ENCODE measurements around the gene RPGRIP1. TPM values are rescaled to one million over a fixed set of nuclear protein-coding genes. Genes with fewer than 3 reads are reported as not detected.
"Not testable (repeated sequence)": the region's sequence is repeated elsewhere in the genome, so short reads cannot be mapped to it uniquely, and the experiment has no call there.

RPGRIP1 gene
- total RNA-seq, 2 experiments from 2014 or later = 0.08 to 0.22 TPM

GRCh38 chr14:21255385-21256101, 24.3 kb upstream of the RPGRIP1 start:
- no peak for DNase-seq
- Mint-ChIP-seq H3K4me1 (peaks cover 67% of the 10 kb centered on the region), H3K27me3 (no peaks in the 10 kb centered on the region), H3K9me3 (peaks cover 3% of the 10 kb centered on the region), H3K36me3 (peaks cover 74% of the 10 kb centered on the region), H3K27ac (peak overlapping the region; percentile 34), H3K4me3 (peak overlapping the region; percentile 48)

- Mint-ChIP-seq H3K36me3 (peaks cover 74% of the 10 kb centered on the region), H3K4me1 (peaks cover 66% of the 10 kb centered on the region)
- H3K27me3 Mint-ChIP-seq = not testable (repeated sequence)
Observed at GRCh38 chr14:21256102-21256447, 23.8 kb upstream of the RPGRIP1 start.

GRCh38 chr14:21256539-21257393, 23.1 kb upstream of the RPGRIP1 start:
- peak overlapping the region; percentile 68 for H3K4me3 Mint-ChIP-seq
- peaks cover 74% of the 10 kb centered on the region for H3K36me3 Mint-ChIP-seq
- peak overlapping the region; percentile 57 for H3K27ac Mint-ChIP-seq
- H3K4me1 Mint-ChIP-seq = peaks cover 67% of the 10 kb centered on the region
- no peak for DNase-seq
- H3K9me3 Mint-ChIP-seq = no peaks in the 10 kb centered on the region
- H3K27me3 Mint-ChIP-seq = no peaks in the 10 kb centered on the region

More at GRCh38 chr14:21256102-21256447, 23.8 kb upstream of the RPGRIP1 start:
- not testable (repeated sequence) for H3K9me3 Mint-ChIP-seq, DNase-seq
- Mint-ChIP-seq H3K27ac (peak overlapping the region; percentile 34), H3K4me3 (peak overlapping the region; percentile 48)

GRCh38 chr14:21257394-21257909, 22.4 kb upstream of the RPGRIP1 start:
- peaks cover 75% of the 10 kb centered on the region for H3K36me3 Mint-ChIP-seq
- H3K9me3 Mint-ChIP-seq = no peaks in the 10 kb centered on the region
- peaks cover 67% of the 10 kb centered on the region for H3K4me1 Mint-ChIP-seq
- no peaks in the 10 kb centered on the region for H3K27me3 Mint-ChIP-seq
- peak overlapping the region; percentile 57 for H3K27ac Mint-ChIP-seq
- H3K4me3 Mint-ChIP-seq = peak overlapping the region; percentile 68
- no peak for DNase-seq

DNA sequence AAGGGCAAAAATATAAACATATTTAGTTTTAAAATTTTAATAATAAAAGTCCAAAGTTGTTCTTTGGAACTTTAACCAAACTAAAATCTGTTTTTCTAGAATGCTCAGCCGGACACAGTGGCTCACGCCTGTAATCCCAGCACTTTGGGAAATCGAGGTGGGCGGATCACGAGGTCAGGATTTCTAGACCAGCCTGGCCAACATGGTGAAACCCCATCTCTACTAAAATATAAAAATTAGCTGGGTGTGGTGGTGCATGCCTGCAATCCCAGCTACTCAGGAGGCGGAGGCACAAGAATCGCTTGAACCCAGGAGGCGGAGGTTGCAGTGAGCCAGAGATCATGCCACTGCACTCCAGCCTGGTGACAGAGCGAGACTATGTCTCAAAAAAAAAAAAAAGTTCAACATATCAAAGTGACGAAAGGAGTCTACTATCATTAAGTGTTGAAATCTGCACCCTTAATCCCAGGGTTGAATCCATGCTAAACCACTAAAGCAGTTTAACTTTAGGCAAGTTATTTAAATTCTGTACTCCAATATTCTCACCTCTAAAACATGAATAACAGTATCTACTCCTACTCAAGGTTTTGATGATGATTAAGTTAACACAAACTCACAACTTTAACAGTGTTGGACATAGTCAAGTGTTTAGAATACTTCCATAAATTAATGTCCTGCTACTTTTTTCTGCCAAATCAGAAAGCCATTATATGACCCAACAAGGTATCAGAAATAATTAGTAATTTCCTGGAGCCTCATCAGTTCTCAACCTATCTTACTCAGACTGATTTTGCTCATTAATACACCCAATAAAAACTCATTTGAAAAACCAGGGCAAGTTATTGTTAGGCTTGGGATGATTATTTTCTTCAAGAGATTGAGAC, 21.6 kb upstream of the RPGRIP1 start:
- Mint-ChIP-seq H3K27me3 (no peaks in the 10 kb centered on the region), H3K4me3 (peak overlapping the region; percentile 60), H3K4me1 (peaks cover 71% of the 10 kb centered on the region), H3K36me3 (peaks cover 76% of the 10 kb centered on the region), H3K27ac (peak overlapping the region; percentile 74), H3K9me3 (no peaks in the 10 kb centered on the region)
- DNase-seq = no peak

DNA sequence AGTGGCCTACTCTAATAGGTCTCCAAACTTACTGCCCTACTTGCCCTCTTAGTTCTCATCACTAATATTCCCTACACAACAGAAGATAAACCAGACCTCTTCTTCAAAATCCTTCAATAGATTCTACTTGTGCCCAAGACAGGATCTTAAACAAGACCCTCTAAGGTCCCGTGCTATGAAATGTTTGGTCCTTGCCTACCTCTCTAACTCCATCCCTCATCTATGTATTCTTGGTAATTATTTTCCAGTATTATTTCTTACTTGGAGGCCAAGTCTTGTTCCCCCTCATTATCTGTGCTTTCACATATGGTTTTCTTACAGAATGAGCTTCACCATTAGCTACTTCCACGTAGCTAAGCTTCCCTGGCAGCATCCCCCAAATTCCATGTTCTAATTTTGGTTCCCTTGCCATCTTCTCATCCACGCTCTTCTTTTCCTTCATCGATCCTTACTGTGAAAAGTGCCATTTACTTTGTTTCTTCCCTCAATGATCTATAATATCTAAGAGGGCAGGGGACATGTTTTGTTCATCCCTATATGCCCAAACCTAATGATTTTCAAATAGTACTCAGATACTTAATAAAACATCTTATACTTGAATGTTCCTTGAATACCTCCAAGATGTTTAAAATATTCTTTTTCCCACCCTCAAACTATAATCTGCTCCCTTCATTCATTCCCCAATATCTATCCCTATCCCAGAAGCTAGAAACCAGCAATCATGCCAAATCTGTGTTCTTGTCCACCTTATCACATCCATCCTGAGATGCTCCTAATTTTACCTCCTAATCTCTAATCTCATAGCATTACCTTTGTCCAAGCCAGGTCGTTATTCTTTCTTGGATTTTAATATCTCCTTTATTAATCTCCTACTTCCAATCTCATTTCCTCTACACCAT, 20.7 kb upstream of the RPGRIP1 start:
- no peak for DNase-seq
- peaks cover 83% of the 10 kb centered on the region for H3K36me3 Mint-ChIP-seq
- H3K4me1 Mint-ChIP-seq = peaks cover 77% of the 10 kb centered on the region
- H3K9me3 Mint-ChIP-seq = no peaks in the 10 kb centered on the region
- H3K27me3 Mint-ChIP-seq = no peaks in the 10 kb centered on the region
- H3K27ac Mint-ChIP-seq = peak overlapping the region; percentile 74
- H3K4me3 Mint-ChIP-seq = peak overlapping the region; percentile 55

DNA sequence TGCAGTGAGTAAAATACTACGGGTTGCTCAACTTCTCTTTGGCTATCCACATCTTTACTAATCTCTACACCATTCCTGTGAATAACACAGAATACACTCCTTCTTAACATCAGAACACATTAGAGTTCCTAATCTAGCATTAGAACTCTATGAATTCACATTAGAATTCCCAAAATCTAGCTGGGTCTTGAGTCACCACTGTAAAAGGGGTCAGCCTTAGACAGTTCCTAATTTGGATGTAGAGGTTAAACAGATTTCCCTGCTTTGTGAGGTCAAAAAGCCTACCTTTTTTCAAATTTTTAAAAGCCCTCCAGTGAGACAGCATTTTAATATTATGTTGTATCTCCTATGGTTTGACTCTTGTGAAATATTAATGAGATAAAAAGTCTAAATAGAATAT, 18.1 kb upstream of the RPGRIP1 start:
- Mint-ChIP-seq H3K4me3 (peak overlapping the region; percentile 100), H3K36me3 (peaks cover 90% of the 10 kb centered on the region), H3K4me1 (peaks cover 83% of the 10 kb centered on the region), H3K9me3 (no peaks in the 10 kb centered on the region), H3K27me3 (no peaks in the 10 kb centered on the region), H3K27ac (peak overlapping the region; percentile 100)
- no peak for DNase-seq

GRCh38 chr14:21262410-21262809, 17.5 kb upstream of the RPGRIP1 start:
- Mint-ChIP-seq H3K36me3 (peaks cover 90% of the 10 kb centered on the region), H3K4me1 (peaks cover 77% of the 10 kb centered on the region), H3K27me3 (no peaks in the 10 kb centered on the region), H3K9me3 (no peaks in the 10 kb centered on the region), H3K27ac (peak overlapping the region; percentile 100), H3K4me3 (peak overlapping the region; percentile 100)
- DNase-seq = no peak

DNA sequence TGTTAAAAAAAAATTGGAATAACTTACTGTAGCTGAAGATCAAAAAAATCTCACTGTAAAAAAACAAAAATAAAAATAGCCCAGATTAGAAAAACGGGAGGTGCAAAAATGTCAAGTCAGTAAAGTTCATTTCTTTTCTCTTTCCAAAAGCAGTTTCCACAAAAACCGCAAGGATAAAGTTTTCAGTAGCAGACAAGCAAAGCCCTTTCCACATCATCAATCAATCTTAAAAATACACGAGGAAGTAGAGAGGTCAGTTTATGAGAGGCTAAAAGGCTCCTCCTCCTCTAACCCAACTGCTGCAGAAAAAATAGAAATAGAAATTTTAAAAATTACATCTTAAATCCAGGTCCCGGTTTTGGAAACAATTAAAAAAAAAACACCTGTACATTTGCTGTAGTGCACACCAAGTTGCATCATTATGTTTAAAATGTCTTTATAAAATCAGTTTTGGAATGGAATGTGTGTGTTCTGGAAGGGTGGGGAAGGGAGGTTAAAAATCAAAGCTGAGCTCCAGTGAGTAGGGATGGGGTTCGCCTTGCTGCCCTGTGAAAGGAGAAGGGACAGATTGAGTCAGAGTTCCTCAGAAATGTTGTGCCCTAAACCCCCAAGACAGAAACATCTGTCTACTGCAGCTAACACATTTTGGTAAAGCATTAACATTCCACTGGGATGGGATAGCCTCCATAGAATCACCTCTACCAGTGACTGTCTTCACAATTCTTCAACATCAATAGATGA, 16.4 kb upstream of the RPGRIP1 start:
- H3K9me3 Mint-ChIP-seq = no peaks in the 10 kb centered on the region
- peaks cover 92% of the 10 kb centered on the region for H3K36me3 Mint-ChIP-seq
- DNase-seq = no peak
- H3K27me3 Mint-ChIP-seq = no peaks in the 10 kb centered on the region
- H3K27ac Mint-ChIP-seq = peak overlapping the region; percentile 100
- peaks cover 68% of the 10 kb centered on the region for H3K4me1 Mint-ChIP-seq
- H3K4me3 Mint-ChIP-seq = peak overlapping the region; percentile 100

DNA sequence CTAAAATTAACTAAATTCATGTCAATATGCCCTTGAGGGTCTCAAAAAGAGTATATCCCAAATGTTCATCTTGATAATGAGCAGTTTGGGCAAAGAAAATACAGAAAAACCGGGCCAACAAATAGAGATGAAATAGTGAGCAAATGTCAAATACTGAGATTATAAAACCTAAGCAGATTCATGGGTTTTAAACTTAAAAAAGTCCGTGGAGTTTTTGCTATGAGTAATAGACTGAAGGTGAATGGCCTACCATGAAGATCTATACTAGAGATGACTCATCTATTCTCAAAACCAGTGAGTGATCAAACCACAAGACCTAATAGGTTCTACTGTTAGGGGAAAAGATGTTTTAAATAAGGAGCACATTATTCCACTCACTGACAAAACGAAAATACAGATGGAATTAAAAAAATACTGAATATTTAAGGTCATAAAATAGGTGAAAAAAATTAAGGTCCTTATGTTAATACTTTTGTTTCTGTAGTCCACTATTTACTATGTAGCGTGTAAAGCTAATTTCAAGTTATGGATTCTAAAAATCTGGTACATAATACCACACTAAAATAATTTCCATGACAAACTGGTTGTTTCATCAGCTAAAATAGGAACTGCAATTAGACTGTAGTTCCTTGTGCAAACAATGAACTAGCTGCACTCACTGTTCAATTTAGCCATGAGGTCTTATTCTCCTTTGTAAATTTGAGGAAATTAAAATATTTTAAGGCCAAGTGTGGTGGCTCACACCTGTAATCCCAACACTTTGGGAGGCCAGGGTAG, 15.7 kb upstream of the RPGRIP1 start:
- Mint-ChIP-seq H3K27me3 (no peaks in the 10 kb centered on the region), H3K4me3 (peak overlapping the region; percentile 100), H3K4me1 (peaks cover 60% of the 10 kb centered on the region), H3K27ac (peak overlapping the region; percentile 100), H3K36me3 (peaks cover 91% of the 10 kb centered on the region), H3K9me3 (no peaks in the 10 kb centered on the region)
- no peak for DNase-seq

GRCh38 chr14:21267431-21267845, 12.4 kb upstream of the RPGRIP1 start:
- H3K36me3 Mint-ChIP-seq = peaks cover 66% of the 10 kb centered on the region
- peak overlapping the region; percentile 100 for H3K4me3 Mint-ChIP-seq
- DNase-seq = no peak
- H3K27me3 Mint-ChIP-seq = no peaks in the 10 kb centered on the region
- H3K27ac Mint-ChIP-seq = peak overlapping the region; percentile 100
- H3K9me3 Mint-ChIP-seq = no peaks in the 10 kb centered on the region
- H3K4me1 Mint-ChIP-seq = peaks cover 44% of the 10 kb centered on the region

GRCh38 chr14:21267886-21268616, 11.8 kb upstream of the RPGRIP1 start:
- H3K27ac Mint-ChIP-seq = peak overlapping the region; percentile 100
- H3K36me3 Mint-ChIP-seq = peaks cover 61% of the 10 kb centered on the region
- H3K4me3 Mint-ChIP-seq = peak overlapping the region; percentile 100
- H3K27me3 Mint-ChIP-seq = no peaks in the 10 kb centered on the region
- H3K9me3 Mint-ChIP-seq = no peaks in the 10 kb centered on the region
- DNase-seq = no peak
- H3K4me1 Mint-ChIP-seq = peaks cover 39% of the 10 kb centered on the region
